NOMO-1 treated with DMSO at 0.1 percent for 48 hours (cell line): ENCODE results near the gene SPATS2.

Source experiments
- DNase-seq: peaks from one replicate; lab custom pipeline; 2025; ENCODE audit not compliant: unreplicated experiment; lab: John Stamatoyannopoulos, UW

Gene SPATS2

GRCh38 chr12:49552014-49552413 lies 184.8 kb downstream of the SPATS2 start:
- no peak for DNase-seq

- no peak for DNase-seq
These were observed 185.2 kb downstream of the SPATS2 start for GRCh38 chr12:49552425-49552824.

GRCh38 chr12:49552899-49553298 lies 185.6 kb downstream of the SPATS2 start:
- no peak for DNase-seq

- no peak for DNase-seq
These were observed 186.3 kb downstream of the SPATS2 start for GRCh38 chr12:49553512-49554088.

- no peak for DNase-seq
These were observed 187.0 kb downstream of the SPATS2 start for GRCh38 chr12:49554266-49554665.

- DNase-seq = no peak
These were observed 188.5 kb downstream of the SPATS2 start for GRCh38 chr12:49555631-49556390.

GRCh38 chr12:49556391-49557186 lies 189.3 kb downstream of the SPATS2 start:
- DNase-seq = no peak

GRCh38 chr12:49557187-49557916 lies 190.1 kb downstream of the SPATS2 start:
- no peak for DNase-seq

GRCh38 chr12:49557917-49558215 lies 190.6 kb downstream of the SPATS2 start:
- no peak for DNase-seq

GRCh38 chr12:49558526-49558925 lies 191.3 kb downstream of the SPATS2 start:
- DNase-seq = no peak

- DNase-seq = no peak
These were observed 191.9 kb downstream of the SPATS2 start for GRCh38 chr12:49559011-49559675.

GRCh38 chr12:49560695-49561094 lies 193.4 kb downstream of the SPATS2 start:
- no peak for DNase-seq

GRCh38 chr12:49562233-49562632 lies 195.0 kb downstream of the SPATS2 start:
- no peak for DNase-seq

GRCh38 chr12:49562831-49563230 lies 195.6 kb downstream of the SPATS2 start:
- DNase-seq = no peak

- DNase-seq = no peak
These were observed 196.9 kb downstream of the SPATS2 start for GRCh38 chr12:49563951-49564685.

- DNase-seq = no peak
These were observed 197.6 kb downstream of the SPATS2 start for GRCh38 chr12:49564686-49565405.

GRCh38 chr12:49565406-49566265 lies 198.4 kb downstream of the SPATS2 start:
- DNase-seq = no peak

- no peak for DNase-seq
These were observed 199.1 kb downstream of the SPATS2 start for GRCh38 chr12:49566361-49566760.

- DNase-seq = no peak
These were observed 200.0 kb downstream of the SPATS2 start for GRCh38 chr12:49567302-49567610.
